GM12801 (cell line): ENCODE measurements around the gene LRP3.

Source experiments
- CTCF ChIP-seq: IDR thresholded peaks from one replicate; pipeline ENCODE4 v1.5.1; 2011; ENCODE audit warnings: control low read depth; ENCODE audit not compliant: insufficient read length; ENCODE audit errors: extremely low read depth

LRP3 gene

GRCh38 chr19:33171916-33172359, 22.2 kb upstream of the LRP3 start:
- TF ChIP-seq CTCF = no peak

- TF ChIP-seq CTCF = no peak
These were observed 19.9 kb upstream of the LRP3 start for GRCh38 chr19:33174186-33174585.

GRCh38 chr19:33175156-33175782, 18.9 kb upstream of the LRP3 start:
- no peak for TF ChIP-seq CTCF

- TF ChIP-seq CTCF = no peak
These were observed 18.1 kb upstream of the LRP3 start for GRCh38 chr19:33175886-33176669.

- TF ChIP-seq CTCF = no peak
These were observed 17.3 kb upstream of the LRP3 start for GRCh38 chr19:33176670-33177416.

- no peak for TF ChIP-seq CTCF
These were observed 16.6 kb upstream of the LRP3 start for GRCh38 chr19:33177417-33177979.
